Pancreas (tissue), 10 donors: Measurements from ENCODE around the gene ROBO1. TPM values are rescaled to one million over a fixed set of nuclear protein-coding genes. Genes with fewer than 3 reads are reported as not detected.

Experiments
- ATAC-seq, 4 donors: fragments of 200-7000 bp; cut with Tn5 transposase; one replicate each; pipeline versions ENCODE4 v1.8.0 to v1.9.1; 2020; ENCODE audit warnings: mild to moderate bottlenecking in 4 of 4, moderate library complexity in 4 of 4
- DNase-seq, 6 donors: peaks; one replicate each; pipeline ENCODE4 v3.0.0-alpha.2; 2020
- FAIRE-seq: peaks from 2 replicates; lab custom pipeline; 2012; peaks lifted over from hg19 to GRCh38; lab: Jason Lieb, UNC
- H3K27ac ChIP-seq, 4 donors: fragments of 200-600 bp; sonication (generic); 1 replicate in 3 of 4; 2 replicates in 1 of 4; pipeline versions ENCODE4 v1.5.0 to v1.8.0; 2020
- H3K27me3 ChIP-seq, 4 donors: fragments of 200-600 bp; one replicate each; pipeline ENCODE4 v1.8.0; 2021
- H3K36me3 ChIP-seq, 3 donors: fragments of 200-600 bp; sonication (generic) in 1 of 3; one replicate each; pipeline versions ENCODE4 v1.5.0 to v1.8.0; 2020 to 2021
- H3K4me1 ChIP-seq, 3 donors: fragments of 200-600 bp; one replicate each; pipeline ENCODE4 v1.8.0; 2021
- H3K4me3 ChIP-seq, 4 donors: fragments of 200-600 bp; sonication (generic) in 2 of 4; one replicate each; pipeline versions ENCODE4 v1.5.0 to v1.8.0; 2020 to 2021
- H3K9me3 ChIP-seq, 4 donors: fragments of 200-600 bp; one replicate each; pipeline ENCODE4 v1.8.0; 2021
- CTCF ChIP-seq, 4 donors: fragments of 200-600 bp; sonication (generic) in 3 of 4; IDR thresholded peaks; one replicate each; pipeline versions ENCODE4 v1.5.0 to v1.8.0; 2021; ENCODE audit warnings: antibody characterized with exemption in 4 of 4
- WGBS, 2 donors: extraction: QIAGEN DNeasy Blood & Tissue Kit; methylation state at CpG; one replicate each; pipeline ENCODE4 v1.1.7; 2013; 5-methylcytosine and 5-hydroxymethylcytosine counted together
- intact Hi-C, 3 donors: fragments of 100-400 bp; cut with DNase I; formaldehyde crosslinking; loops; one replicate each; pipeline versions ENCODE4 v1.11.1 to v1.14.2; 2022
- polyA plus RNA-seq, 2 donors: library from polyadenylated mRNA; stranded (reverse); fragments of 200-250 nt; gene quantifications; one replicate each; pipeline ENCODE4 v1.2.3, GENCODE V29; 2013
- total RNA-seq, 6 donors: library from RNA; stranded (reverse); fragmentation: NEBNext Ultra II Directional in 4 of 6; extraction: Animal tissue kit (Norgen Biotek cat#: 25700) in 4 of 6; gene quantifications; one replicate each; pipeline versions ENCODE4 v1.2.1 to v1.2.4, GENCODE V29; 2021 to 2023
- donor health status: healthy with polysubstance abuse.
- donor health status: DM: no; HTN: no; CAD: no; lungs with moderate emphysema.
- donor health status: DM: no; HTN: no; CAD: no.
- donor health status: control.
- donor health status: control.
- donor health status: Bipolar disorder and iron deficiency.
- donor health status: DM: yes; HTN: yes; CAD: no.
- donor health status: DM: no; HTN: no; CAD: no.
- donor health status: DM: no; HTN: no; CAD: no.
- donor health status: DM: yes; HTN: yes; CAD: no.

Gene ROBO1
- total and polyA plus RNA-seq, 8 donors = 0.51 to 8.5 (median 2.8) TPM

GRCh38 chr3:79368403-79368802 lies 399.4 kb downstream of the ROBO1 start:
- H3K4me3 ChIP-seq = no peak overlapping the region
- intact Hi-C loops = no loop called here
- H3K27ac ChIP-seq = no peak overlapping the region
- FAIRE-seq = no peak
- no peaks in the 10 kb centered on the region for H3K9me3 ChIP-seq
- H3K4me1 ChIP-seq = no peaks in the 10 kb centered on the region
- H3K27me3 ChIP-seq = no peaks in the 10 kb centered on the region
- no peak for DNase-seq
- no peak for TF ChIP-seq CTCF (IDR thresholded peaks at IDR 0.05)
- ATAC-seq = no peak
- WGBS, 2 donors = 62 to 70% methylated on average over 3 of the region's 3 CpGs
- no peaks in the 10 kb centered on the region for H3K36me3 ChIP-seq

GRCh38 chr3:79367803-79368202 lies 400.0 kb downstream of the ROBO1 start:
- no peak for TF ChIP-seq CTCF (IDR thresholded peaks at IDR 0.05)
- H3K4me3 ChIP-seq = no peak overlapping the region
- H3K27me3 ChIP-seq = no peaks in the 10 kb centered on the region
- DNase-seq (no peak), FAIRE-seq (no peak), ATAC-seq (no peak)
- H3K36me3 ChIP-seq = no peaks in the 10 kb centered on the region
- no peak overlapping the region for H3K27ac ChIP-seq
- 80 to 92% methylated on average over 6 of the region's 6 CpGs for WGBS, 2 donors
- intact Hi-C loops = no loop called here
- H3K9me3 ChIP-seq = no peaks in the 10 kb centered on the region
- H3K4me1 ChIP-seq = no peaks in the 10 kb centered on the region

DNA sequence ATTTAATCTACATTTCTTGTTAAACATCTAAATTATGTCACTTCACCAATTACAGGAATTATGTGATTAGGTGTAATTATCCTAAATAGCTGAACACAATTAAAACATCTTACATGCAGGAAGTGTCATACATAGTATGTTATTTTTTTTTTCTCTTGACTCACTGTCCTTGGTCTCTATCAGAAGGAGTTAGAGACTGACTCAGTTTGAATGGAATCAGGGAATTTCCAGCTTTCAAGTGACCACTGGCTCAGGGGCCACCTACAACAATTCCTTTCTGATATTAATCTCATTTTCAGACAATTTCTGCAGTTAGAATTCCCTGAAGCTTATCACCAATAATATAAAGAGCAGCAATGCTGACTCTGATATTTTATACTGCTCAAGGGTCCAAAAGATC lies 400.7 kb downstream of the ROBO1 start:
- Histone ChIP-seq H3K4me1 (no peaks in the 10 kb centered on the region), H3K36me3 (no peaks in the 10 kb centered on the region), H3K27me3 (peaks cover 0 to 2% (median 0%) of the 10 kb centered on the region in 4 donors), H3K4me3 (no peak overlapping the region), H3K9me3 (no peaks in the 10 kb centered on the region), H3K27ac (no peak overlapping the region)
- DNase-seq = no peak
- intact Hi-C loops = no loop called here
- ATAC-seq = peak in 1 of 4 donors; percentile 87
- no peak for TF ChIP-seq CTCF (IDR thresholded peaks at IDR 0.05)
- no peak for FAIRE-seq

- intact Hi-C loops = no loop called here
Measured at GRCh38 chr3:79366414-79366813, 401.4 kb downstream of the ROBO1 start.

More at GRCh38 chr3:79366414-79366813, 401.4 kb downstream of the ROBO1 start:
- H3K36me3 ChIP-seq = no peaks in the 10 kb centered on the region
- no peak for TF ChIP-seq CTCF (IDR thresholded peaks at IDR 0.05)
- H3K4me1 ChIP-seq = no peaks in the 10 kb centered on the region
- H3K27ac ChIP-seq = no peak overlapping the region
- no peak for DNase-seq
- H3K27me3 ChIP-seq = peaks cover 0 to 4% (median 0%) of the 10 kb centered on the region in 4 donors
- WGBS, 2 donors = 18 to 25% methylated on average over 8 of the region's 8 CpGs
- ATAC-seq = peak in 2 of 4 donors; percentile 25 to 61
- no peak for FAIRE-seq
- no peak overlapping the region for H3K4me3 ChIP-seq
- H3K9me3 ChIP-seq = no peaks in the 10 kb centered on the region
